LoVo (cell line): ENCODE results near the gene COX17.
A peak's percentile ranks its signal among the peaks of the same experiment; 100 is the strongest.

ENCODE experiments used
- DNase-seq: peaks from one replicate; pipeline ENCODE4 v3.0.0-alpha.2; 2016; ENCODE audit warnings: low spot score

COX17 gene

DNA sequence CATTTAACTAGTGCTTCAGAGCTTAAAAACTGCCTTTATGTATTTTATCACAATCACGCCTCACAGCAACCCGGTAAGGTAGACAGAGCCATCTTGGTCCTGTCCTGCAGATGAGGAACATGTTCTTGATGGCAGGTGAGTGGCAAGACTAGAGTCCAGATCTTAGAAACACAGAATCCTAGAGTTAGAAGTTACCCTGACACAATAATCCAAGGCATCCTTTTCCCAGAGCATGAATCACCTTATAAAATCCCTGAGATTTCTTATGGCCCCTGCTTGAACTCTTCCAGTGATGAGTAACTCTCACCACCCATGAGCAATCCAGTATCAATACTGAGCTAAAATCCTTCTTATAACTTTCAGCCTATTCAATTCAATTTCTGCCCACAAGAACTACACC is 33.7 kb downstream of the COX17 start:
- DNase-seq, result peak; percentile 37

DNA sequence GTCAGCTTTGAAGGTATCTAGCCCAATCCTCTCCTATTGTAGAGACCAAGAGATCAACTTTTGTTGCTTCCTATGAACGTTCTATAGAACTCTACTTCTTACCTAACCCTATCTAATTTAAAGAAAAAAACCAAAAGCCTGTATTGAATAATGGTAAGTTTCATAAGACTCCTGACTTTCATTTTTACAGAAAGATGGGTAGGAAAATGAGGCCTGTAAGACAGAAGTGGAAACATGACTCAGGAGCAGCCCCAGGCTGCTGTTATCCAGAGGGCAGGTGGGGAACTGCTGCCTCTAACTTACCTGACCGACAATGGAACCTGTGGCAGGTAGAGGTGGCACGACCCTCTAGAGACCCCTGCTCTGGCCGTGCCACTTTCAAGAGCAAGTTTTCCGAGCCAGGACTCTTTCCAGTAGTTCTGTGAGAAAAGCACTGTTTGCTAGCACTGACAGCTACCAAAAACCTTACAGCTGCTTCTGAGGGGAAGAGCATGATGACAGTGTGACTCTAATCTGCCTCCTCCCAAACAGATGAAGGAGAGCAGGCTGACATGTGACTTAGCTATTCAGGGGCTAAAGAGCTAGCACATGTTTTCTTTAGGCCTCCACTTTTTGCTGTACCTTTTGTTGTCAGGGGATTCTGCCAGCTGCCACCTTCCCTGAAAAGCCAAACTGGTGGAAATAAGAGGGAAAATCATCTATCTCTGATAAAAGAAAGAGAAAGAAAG is 34.3 kb downstream of the COX17 start:
- no peak for DNase-seq

DNA sequence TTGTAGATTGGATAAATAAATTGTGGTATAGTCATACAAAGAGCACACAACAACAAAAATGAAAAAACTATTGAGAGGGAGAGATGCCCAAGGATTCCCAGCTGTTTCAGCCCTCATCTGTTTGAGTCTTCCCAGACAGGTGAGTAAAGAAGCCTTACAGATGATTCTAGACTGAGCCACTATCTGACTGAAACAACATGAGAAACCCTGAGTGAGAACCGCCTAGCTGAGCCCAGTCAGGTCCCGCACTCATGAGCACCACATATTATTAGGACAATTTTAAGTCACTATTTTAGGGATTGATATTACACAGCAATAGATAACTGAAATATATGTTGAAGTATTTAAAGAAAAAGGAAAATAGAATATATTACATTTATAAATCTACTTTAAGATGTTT is 35.8 kb downstream of the COX17 start:
- DNase-seq, result no peak

DNA sequence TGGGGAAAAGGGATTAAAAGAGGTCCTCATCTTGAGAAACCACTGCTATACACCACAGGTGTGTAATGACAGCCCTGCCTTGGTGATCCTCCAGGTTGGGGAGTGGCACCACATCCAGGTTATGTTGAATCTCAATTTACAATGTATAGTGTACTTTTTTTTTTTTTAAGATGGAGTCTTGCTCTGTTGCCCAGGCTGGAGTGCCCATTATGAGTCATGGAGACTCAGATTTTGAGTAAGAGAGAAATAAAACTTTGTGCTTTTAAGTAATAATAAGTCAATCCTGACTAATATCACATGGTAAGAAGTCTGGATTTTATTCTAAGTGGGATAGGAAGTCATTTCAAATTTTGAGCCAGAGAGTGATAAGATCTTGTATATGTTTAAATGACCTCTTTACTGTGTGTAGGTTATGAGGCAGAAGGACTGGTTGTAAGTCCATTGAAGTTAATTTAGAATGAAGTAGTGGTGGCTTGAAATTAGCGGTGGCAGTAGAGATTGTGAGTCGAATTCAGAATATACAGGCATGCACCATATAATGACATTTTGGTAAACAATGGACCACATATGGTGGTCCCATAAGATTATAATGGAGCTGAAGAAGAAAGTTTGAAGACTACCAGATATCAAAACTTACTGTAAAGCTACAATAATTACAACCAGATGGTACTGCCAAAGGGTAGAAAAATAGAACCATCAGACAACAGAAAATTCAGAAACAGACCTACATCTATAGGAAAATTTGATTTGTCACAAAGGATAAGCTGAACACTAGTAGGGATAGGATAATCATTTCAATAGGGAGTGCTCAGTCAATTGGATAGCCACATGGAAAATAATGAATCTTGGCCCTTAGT is 37.5 kb downstream of the COX17 start:
- no peak for DNase-seq

DNA sequence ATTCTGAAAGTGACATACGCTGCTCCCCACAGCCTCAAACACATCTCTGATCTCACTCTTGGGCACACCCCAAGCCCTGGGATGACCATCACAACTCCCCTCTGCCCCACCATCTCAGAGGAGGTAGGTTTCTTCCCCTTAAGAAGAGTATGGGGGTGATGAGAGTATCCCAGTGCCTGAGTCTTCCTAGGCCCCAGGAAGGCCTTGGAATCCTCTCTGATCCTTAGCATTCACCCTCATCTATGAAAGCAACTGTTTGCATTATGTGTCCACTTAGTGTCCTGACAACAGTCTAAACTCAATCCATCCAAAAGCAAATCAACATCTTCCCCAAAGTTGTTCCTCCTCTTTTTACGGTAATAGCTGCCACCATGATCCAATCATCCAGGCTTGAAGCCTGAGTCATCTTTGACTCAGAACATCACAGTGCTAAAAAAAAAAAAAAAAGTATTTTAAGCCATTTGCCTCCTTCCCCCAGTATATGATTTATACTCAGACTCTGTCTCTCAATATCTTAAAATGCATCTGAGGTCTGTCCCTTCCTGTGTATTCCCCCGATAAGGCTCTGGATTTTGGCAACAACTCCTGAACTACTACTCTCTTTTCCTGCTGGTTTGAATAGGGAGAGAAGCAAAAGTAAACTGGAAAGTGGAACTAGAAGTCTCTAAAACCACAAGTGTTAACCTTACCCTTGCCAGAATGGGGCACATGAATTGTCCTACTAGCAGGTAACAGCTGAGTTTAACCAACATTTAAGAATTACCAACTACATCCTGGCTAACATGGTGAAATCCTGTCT is 39.3 kb downstream of the COX17 start:
- no peak for DNase-seq

DNA sequence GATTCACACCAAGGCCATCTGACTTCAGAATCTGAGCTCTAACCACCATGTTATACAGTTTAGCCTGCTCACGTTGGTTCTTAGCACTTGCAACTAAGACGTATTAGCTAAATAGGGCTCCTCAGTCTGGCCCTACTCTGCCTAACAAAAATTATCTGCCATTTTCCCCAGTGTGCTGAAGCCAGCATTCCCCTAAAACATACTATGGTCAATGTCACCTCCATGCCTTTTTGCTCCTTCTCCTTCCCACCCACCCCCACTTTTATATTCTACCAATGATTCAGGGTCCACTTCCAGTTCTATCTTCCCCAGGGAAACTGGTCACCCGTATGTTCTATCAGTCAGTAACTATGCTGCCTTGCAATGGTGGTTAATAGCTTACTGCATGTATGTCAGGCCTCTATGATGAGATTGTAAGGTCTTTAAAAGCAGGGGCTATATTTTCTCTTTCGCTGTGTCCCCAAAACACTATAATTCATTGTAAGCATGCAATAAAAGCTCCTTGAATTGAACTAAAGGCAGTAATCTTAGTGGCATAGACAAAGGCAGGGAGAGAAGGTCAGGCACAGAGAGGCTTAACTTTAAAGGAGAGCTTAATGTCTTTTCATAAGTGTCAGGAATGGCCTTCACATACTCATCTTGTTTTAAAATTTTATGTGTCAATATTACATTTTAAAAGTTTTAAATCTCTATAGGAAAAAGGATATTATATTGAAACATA is 40.2 kb downstream of the COX17 start:
- no peak for DNase-seq

DNA sequence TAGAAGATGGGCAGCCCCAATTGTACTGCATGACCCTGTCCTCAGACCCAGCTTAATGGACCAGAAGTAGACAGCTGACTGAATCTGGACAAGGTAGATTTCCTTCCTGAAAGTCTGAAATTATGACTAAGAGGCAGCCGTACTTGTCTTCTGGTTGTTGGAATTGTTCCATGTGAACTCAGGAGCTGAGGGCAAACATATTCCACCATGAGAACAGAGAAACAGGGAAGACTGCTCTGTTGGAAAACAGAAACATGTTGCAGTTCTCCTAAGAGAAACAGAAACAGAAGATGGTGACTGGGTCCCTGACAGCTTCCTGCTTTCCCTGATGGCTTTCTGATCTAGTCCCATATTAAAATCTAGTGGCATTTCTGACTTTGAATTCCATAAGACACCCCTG is 41.0 kb downstream of the COX17 start:
- peak; percentile 9 for DNase-seq

DNA sequence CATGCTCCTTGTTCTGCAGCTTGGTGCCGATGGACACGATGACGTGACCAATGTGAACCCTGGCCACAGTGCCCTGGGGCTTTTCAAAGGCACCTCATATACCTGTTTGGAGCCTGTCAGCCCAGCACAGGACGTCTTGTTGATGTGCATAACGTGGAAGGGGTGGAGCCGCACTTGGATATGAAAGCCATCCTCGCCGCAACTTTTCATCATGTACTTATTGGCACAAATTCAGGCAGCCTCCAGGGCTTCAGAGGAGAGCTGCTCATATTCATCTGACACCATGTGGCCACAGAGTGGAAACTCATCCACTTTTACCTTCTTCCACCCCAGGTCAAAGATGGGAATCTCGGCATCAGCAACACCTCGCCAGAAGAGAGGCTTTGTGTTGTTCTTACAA is 41.5 kb downstream of the COX17 start:
- DNase-seq, result no peak

DNA sequence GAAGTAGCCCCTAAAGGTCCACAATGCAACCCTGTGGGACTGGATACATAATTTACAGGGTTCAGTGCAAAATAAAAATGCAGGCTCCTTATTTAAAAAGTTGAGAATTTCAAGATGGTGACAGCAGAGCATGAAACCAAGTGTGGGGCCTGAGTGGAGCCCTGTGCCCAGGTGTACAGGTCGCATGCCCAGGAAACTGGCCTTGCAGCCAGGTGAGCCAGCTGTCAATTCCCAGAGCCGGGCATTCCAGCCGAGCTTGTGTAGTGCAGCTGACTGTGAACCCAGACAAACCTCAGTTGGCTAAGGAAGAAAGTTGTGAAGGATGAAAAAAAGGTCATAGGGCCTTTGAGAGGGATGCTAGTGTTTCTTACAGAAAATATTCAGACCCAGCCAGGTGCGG is 44.4 kb downstream of the COX17 start:
- DNase-seq, result no peak

DNA sequence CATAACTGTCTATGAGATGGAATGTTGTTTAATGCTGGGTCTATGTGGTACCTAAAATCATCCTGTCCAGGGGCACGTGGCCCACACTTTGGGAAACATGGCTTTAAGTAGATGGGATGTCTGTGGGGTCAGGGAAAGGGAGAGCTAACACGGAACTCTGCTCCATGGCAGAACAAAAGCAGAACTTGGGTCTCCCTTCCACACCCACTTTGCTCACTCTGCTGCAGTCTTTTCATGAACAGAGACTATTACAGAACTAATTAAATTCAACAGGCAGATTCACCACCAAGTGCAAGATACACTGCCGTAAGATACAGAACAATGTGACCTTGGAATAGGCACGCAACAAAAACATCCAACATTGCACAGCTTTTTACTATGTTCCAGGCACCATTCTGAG is 45.0 kb downstream of the COX17 start:
- DNase-seq, result no peak

DNA sequence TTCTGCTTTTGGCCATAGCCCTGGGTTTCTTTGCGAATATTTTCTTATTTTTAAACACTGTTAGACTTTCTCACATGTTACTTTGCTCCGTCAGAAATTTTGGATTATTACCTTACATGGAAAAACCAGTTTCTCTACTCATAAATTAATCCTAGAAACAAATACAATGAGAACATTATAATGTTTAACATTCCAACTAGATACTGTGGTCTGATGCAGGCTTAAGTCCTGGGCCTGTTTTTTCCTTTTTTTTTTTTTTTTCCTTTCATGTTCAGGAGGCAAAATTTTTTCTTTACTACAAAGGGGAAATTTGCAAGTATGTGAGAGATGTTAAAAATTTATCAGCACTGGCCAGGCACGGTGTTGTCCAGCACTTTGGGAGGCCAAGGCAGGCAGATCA is 45.7 kb downstream of the COX17 start:
- DNase-seq, result no peak

DNA sequence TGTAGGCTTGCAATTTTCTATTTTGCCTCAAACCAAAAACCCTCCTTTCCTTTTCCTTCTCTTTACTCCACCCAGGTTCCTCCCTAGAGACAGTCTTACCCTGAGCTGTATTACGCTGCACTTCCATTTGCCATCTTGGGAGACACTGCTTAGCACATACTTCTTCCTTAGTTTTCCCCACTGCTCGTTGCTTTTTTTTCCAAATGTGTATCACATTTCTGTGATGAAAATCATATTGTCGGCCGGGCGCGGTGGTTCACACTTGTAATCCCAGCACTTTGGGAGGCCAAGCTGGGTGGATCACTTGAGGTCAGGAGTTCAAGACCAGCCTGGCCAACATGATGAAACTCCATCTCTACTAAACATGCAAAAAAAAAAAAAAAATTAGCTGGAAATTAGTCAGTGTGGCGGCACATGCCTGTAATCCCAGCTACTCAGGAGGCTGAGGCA is 46.3 kb downstream of the COX17 start:
- no peak for DNase-seq

DNA sequence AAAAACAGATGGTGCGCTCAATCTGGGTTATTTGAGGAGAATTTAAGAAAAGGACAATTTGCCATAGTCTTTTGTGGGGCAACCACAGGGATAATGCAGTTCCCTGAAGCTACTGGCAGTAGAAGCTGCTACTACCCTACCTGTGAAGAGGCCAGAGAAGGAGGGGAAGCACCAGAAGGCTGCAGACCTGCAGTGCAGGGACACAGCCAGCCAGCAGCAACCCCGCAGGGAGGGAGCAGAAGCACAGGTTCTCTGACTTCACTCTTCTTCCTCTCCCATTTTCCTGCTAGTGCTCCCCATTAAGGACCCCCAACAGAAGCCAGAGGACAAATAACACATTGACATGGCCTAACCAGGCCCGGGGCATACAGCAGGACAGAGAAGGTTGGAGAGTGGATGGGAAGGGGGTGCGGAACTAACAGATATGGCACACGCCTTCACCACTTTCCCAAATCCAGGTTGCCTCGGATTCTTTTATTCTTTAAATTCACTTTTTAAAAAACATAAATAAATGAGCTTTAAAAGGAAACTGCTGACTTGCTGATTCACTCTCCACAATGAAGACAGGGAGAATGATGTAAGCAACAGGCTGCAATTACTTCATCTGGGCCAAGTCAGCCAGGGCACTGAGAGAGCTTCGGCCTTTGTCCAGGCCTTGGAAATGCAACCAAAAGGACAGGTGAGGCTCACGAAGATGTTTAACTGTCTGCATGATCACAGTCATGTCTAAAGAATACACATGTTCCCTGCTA is 46.9 kb downstream of the COX17 start:
- no peak for DNase-seq

DNA sequence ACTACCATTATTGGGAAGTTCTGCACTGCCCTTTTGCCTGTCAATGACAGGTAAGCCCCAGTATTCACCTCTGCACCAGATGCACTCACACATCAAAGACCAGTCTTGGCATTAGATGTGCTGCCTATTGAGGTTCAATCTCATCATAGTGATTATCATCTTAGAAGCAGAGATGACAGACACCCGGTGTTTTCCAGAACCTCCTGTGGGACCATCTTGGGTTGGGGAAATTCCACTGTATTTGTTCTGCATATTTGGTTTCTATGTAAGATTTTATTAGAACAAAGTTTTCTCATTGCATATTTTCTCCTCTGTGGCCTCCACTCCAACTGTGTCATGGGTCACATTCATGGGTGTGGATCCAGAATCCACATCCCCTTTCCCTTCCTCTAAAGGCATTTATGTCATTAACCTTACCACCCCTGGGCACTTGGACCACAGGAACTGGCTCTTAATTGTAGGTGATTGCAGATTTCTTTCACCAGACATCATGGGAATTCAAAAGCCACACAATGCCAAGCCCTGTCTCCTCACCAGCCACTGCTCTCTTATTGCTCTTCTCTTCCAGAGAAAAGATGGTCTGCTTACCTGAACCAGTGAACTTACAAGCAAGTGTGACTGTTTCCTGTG is 48.3 kb downstream of the COX17 start:
- DNase-seq, result peak; percentile 20

DNA sequence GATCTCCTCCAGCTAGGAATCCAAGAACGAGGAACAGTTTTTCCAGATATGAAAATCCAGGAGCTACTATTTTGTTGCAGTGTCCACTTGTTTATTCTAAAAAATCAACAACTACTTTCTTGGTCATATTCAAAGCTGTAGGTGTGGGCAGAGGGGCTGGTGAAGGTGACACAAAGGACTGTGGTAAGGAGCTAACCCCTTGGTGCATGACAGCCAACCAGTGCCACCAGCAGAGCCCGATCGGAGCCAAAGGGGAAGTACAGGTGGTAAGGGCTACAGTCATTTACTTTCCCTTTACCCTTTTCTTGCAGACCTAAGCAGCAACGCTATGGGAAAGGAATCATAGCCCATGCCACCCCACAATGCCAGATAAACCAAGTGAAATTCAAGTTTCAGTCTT is 48.8 kb downstream of the COX17 start:
- DNase-seq, result no peak

DNA sequence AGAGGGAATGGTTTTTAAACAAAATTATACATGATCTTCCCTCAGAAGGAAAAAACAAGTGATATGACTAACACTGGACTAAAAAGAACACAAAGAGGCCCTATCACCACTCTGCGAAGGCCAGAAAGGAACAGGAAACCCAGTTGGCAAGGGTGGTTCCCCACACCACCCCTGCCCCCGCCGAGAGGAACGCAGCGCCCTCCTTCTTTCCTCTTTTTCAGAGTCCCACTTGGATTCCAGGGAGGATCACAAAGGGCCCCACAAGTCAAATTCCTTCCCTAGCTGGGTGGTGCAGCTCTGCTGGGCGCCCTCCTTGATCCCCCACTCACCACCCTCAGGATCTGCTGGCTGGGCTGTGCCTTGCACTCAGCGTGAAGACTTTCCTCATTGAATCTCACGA is 49.7 kb downstream of the COX17 start:
- no peak for DNase-seq

DNA sequence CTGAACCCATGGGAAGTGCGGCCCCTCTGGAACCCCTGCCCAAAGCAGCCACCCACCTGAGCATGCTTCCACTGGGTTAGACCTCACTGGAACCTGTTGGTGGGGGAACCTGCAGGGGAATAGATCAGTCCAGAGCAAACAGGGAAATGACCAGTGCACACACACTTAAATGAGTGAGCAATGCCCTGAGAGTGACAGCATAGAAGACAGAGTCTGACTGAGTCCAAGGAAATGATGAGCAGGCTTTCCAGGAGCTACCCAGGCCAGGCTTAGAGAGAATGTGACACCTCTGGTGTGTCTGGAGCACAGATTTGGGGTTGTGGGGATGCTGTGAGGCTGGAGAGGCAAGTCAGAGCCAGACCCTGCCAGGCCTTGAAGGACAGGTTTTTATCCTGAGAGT is 51.0 kb downstream of the COX17 start:
- no peak for DNase-seq

DNA sequence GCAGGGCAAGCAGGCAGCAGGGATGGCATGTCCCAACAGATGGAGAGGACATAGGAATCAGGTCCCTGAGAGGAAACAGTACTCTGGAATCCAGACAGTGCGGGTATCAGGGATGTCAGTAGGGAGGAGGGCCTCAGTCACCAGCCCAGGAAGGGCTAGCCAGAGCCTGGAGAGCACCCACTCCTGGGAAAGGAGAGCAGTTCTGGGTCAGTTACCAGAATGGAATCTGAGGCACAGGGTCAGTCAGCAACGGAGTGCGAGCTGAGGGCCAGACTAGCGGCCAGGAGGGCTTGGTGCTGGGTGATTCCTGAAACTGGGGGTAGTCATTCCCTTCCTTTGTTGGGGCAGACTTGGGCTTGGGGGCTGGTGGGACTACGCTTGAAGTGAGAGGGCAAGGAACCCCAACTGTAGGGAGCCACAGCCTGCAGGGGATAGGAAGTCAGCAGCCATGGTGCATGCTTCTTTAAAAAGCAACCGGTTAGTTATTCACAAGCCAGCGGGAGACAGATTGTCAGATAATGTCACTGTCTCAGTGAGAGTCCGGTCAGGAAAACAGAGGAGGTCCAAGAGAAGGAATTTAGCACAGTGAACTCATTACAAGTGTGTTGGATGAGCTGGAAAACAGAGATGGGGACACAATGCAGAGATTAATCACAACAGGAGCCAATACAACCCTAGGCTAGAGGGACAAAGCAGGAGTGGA is 51.6 kb downstream of the COX17 start:
- DNase-seq, result no peak

DNA sequence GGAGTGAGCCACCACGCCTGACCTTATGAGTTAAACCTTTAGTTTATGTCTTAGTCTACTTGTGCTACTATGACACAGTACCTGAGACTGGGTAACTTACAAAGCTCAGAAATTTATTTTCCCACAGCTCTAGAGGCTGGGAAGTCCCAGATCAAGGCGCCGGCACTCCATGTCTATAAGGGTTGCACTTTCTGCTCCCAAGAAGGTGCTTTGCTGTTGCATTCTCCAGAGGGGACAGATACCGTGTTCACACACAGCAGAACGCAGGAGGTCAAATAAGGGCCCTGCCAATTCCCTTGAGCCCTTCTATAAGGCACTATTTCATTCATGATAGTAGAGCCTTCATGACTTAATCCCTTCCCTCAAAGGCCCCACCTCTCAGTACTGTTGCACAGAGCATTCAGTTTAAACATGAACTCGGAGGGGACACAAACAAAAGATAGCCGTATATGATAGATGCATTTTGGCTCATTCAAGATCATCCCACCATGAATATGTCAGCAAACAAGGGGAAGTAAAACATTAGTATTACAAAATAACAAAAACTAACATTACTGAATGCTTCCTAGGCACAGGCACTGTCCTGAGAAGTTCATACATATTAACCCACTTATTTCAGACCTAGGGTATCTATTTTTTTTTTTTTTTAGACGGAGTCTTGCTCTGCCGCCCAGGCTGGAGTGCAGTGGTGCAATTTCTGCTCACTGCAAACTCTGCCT is 53.0 kb downstream of the COX17 start:
- DNase-seq, result no peak

DNA sequence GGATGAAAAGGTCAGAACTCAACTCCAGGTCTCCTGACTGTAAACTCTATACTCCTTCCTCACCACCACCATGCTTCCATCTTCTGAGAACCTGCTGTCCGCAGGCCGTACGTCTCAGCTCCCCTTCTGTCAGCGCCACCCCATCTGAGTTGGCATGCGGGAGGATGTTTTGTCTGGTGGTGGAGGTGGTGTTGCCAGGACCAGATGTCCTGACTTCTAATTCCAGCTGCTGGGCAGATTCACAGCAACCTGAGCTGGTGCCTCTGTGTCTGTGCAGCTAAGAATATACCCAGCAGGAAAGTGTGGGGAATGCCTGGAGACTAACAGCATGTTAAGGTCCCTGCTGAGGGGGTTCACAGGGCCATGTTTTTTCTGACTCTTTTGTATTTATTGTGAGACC is 56.3 kb downstream of the COX17 start:
- DNase-seq, result no peak
